Measurements from ENCODE around the gene TEX12.

Gene TEX12, protein sequence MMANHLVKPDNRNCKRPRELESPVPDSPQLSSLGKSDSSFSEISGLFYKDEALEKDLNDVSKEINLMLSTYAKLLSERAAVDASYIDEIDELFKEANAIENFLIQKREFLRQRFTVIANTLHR

GRCh38 chr11:112167145-112167544 is at the start of gene TEX12:
TSS of gene TEX12 (plus strand) at chr11:112167372. CDS start at chr11:112169269, 1,897 bp downstream.
- in situ Hi-C loops (cut with HindIII; ENCODE audit: low sequenced_read_pairs) = no loop called here

GRCh38 chr11:112118176-112118575 is 49.0 kb upstream of the TEX12 start:
- in situ Hi-C loops (cut with HindIII; ENCODE audit: low sequenced_read_pairs) = no loop called here

GRCh38 chr11:112121981-112122615 is 45.1 kb upstream of the TEX12 start:
- in situ Hi-C loops (cut with HindIII; ENCODE audit: low sequenced_read_pairs) = no loop called here

GRCh38 chr11:112123129-112123528 is 44.0 kb upstream of the TEX12 start:
- in situ Hi-C loops (cut with HindIII; ENCODE audit: low sequenced_read_pairs) = no loop called here

- in situ Hi-C loops (cut with HindIII; ENCODE audit: low sequenced_read_pairs) = no loop called here
Measured at GRCh38 chr11:112127056-112127455, 40.1 kb upstream of the TEX12 start.

- in situ Hi-C loops (cut with HindIII; ENCODE audit: low sequenced_read_pairs) = no loop called here
Measured at GRCh38 chr11:112128483-112129121, 38.6 kb upstream of the TEX12 start.

- in situ Hi-C loops (cut with HindIII; ENCODE audit: low sequenced_read_pairs) = no loop called here
Measured at GRCh38 chr11:112129656-112130055, 37.5 kb upstream of the TEX12 start.

DNA sequence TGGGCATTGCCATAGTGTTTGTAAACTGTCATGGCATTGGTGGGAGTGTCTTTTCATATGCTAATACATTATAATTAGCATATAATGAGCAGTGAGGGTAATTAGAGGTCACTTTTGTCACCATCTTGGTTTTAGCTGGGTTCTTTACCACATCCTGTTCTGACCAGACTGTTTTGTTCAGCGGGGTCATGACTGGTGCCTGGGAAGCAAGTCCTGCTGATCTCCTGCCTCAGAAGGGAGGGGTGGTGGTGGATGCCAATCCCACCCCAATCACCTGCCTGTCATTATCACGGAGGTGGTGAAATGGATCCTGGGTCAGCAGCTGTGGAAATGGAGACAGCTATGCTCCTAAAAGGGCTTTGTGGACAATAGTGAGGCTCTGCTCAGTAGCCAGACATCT is 34.4 kb upstream of the TEX12 start:
- in situ Hi-C loops (cut with HindIII; ENCODE audit: low sequenced_read_pairs) = no loop called here

GRCh38 chr11:112134473-112134872 is 32.7 kb upstream of the TEX12 start:
- in situ Hi-C loops (cut with HindIII; ENCODE audit: low sequenced_read_pairs) = no loop called here

- in situ Hi-C loops (cut with HindIII; ENCODE audit: low sequenced_read_pairs) = no loop called here
Measured at GRCh38 chr11:112143597-112143996, 23.6 kb upstream of the TEX12 start.

- in situ Hi-C loops (cut with HindIII; ENCODE audit: low sequenced_read_pairs) = no loop called here
Measured at GRCh38 chr11:112150517-112150916, 16.7 kb upstream of the TEX12 start.

DNA sequence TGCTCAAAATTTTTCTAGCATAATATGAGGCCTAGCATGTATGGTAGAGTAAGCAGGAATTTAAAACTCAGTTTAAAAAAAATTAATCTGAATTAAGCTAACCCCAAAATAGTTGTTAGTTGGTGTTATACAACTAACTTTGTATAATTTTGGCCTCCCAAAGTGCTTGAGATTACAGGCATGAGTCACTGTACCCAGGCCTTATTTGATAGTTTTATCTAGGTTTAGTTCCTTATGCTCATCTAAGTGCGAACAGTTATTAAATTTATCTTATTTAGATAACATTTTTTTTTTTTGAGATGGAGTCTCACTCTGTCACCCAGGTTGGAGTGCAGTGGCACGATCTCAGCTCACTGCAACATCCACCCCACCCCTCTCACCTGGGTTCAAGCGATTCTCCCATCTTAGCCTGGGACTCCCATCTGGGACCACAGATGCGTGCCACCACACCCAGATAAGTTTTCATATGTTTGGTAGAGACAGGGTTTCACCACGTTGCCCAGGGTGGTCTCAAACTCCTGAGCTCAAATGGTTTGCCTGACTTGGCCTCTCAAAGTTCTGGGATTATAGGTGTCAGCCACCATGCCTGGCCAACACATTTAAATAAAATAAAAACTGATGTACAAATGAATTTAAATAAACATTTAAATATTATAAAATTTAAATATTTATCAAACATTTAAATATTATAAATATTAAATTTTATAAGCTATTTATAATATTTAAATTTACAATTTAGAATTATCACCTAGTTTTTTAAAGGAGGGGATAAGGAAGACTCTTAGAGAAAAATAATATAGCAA is 10.8 kb upstream of the TEX12 start:
- in situ Hi-C loops (cut with HindIII; ENCODE audit: low sequenced_read_pairs) = no loop called here

DNA sequence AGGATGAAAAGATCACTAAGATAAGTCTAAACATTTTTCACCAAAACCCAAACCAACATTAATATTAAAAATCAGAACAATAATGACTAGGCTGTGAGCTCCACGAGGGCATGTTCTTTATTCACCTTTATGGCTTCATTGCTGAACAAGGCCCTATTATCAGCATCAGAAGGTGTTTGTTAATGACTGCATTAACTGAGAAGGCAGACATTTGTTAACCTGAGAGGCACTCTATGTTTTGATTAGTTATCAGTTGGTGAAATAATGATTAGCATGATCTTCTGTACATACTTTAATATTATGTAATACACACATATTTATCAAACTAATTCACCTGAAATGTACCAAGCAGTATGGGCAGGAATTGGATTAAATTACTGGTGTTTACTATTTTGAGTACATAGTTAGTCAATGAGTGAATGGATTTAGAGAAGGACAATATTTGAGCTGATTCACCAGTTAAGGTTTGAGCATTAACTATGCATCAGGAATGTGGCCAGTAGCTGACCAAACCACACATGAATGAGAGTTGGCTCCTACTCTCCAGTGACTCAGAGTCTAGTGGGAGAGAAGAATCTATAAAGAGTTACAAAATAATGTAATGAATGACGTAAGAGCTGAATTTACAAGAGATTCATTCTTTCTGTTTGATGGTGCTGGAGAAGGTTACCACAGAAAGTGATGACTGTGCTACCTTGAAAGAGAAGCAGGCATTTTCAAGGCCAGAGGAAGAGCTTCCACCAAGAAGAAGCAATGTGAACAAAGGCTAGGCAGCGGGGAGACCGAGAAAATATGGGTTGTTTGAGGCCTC is 10.0 kb upstream of the TEX12 start:
- in situ Hi-C loops (cut with HindIII; ENCODE audit: low sequenced_read_pairs) = no loop called here

DNA sequence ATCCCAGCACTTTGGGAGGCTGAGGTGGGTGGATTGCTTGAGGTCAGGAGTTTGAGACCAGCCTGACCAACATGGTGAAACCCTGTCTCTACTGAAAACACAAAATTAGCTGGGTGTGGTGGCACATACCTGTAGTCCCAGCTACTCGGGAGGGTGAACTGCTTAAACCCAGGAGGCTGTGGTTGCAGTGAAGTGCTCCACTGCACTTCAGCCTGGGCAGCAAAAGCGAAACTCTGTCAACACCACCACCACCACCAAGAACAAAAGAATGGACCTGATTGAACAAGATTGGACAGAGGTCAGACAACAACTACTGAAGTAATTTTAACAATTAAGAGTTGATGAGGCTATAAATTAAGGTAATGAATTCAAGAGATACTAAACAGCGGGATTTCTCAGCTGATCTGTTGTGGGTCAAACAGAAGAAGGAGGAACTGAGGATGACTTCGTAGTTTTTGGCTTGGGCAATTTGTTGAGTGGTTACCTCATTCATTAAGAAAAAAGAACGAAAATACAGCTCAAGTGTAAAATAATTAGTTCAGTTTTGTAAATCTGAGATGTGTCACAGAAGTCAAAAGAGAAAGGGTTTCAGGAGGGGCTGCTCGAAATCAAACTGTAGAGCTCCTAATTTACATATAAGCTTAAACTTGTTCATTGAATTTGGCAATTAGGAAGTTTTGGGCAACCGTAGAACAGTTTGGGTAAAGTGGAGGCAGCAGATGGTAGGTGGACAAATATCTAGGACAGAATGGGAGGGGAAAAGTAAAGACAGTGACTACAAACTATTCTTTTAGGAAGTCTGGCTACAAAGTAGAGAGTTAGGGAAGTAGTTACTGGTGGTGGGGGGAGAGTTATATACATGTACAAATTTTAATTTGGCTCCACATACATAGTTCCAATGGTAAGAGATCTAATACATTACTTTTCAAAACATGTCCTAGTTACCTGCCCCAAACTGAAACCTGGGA is 7.8 kb upstream of the TEX12 start:
- in situ Hi-C loops (cut with HindIII; ENCODE audit: low sequenced_read_pairs) = loop anchor here (5.0 kb wide), 1 partner anchor 38 kb away; no protein-coding TSS in a partner anchor

DNA sequence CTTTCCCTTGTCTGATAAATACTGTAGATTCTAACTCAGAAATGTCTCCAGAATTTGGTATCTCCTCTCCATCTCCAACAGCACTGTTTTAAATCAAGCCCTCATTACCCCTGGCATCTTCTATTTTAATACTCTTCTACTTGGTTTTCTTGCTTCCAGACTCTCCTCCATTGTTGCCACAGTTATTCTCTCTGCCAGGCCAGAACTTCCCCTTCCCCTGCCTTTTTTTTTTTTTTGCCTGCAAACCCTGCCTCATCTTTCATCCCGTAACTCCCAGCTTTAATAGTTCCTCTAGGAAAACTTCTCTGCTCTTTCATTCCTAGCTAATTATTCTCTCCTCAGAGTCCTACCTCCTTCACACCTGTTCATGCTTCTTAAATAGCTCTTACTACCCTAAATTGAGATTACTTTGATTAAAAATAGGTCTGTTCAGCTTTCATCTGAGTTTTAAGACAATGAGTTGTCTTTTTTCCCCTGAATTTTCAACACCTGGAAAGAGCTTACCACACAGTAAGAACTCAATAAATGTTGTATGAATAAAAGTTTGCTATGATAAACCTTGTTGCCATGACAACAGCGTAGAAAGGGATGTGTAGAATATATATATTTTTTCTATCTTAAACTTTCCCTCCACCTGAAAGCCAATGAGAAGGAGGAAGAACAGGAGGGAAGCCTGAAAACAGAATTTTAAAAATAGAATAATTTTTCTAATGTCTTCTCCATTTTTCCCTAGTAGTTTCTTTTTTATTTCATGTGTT is 6.9 kb upstream of the TEX12 start:
- in situ Hi-C loops (cut with HindIII; ENCODE audit: low sequenced_read_pairs) = loop anchor here (5.0 kb wide), 1 partner anchor 37 kb away; no protein-coding TSS in a partner anchor

GRCh38 chr11:112161012-112161411 is 6.2 kb upstream of the TEX12 start:
- in situ Hi-C loops (cut with HindIII; ENCODE audit: low sequenced_read_pairs) = loop anchor here (5.0 kb wide), 1 partner anchor 36 kb away; no protein-coding TSS in a partner anchor

- in situ Hi-C loops (cut with HindIII; ENCODE audit: low sequenced_read_pairs) = loop anchor here (5.0 kb wide), 1 partner anchor 35 kb away; no protein-coding TSS in a partner anchor
Measured at GRCh38 chr11:112162200-112162599, 5.0 kb upstream of the TEX12 start.

GRCh38 chr11:112162761-112163546 is 4.2 kb upstream of the TEX12 start:
- in situ Hi-C loops (cut with HindIII; ENCODE audit: low sequenced_read_pairs) = loop anchor here (5.0 kb wide), 1 partner anchor 34 kb away; no protein-coding TSS in a partner anchor

Data from endothelial cell of hepatic sinusoid (primary cell).